ENCODE results near the gene PRKN.

Gene PRKN

GRCh38 chr6:162364488-162364887 is 363.1 kb downstream of the PRKN start:
- H3K9me3 ChIP-seq (ENCODE audit: control insufficient read depth in 2 of 2, low read length in 2 of 2): no peaks in the 10 kb centered on the region
- no peak overlapping the region for H3K4me3 ChIP-seq (ENCODE audit: low read length in 2 of 2)
- no peak overlapping the region for H3K27ac ChIP-seq (ENCODE audit: low read length)
- no peaks in the 10 kb centered on the region for H3K27me3 ChIP-seq (ENCODE audit: control insufficient read depth in 1 of 2, insufficient read depth in 2 of 2, low read length in 2 of 2)
- no peaks in the 10 kb centered on the region for H3K4me1 ChIP-seq (ENCODE audit: control insufficient read depth, insufficient read depth, low read length)
- H3K9ac ChIP-seq (ENCODE audit: low read length in 2 of 2): no peak overlapping the region
- no peaks in the 10 kb centered on the region for H3K36me3 ChIP-seq (ENCODE audit: control insufficient read depth in 2 of 2, insufficient read depth in 2 of 2, low read length in 2 of 2)

DNA sequence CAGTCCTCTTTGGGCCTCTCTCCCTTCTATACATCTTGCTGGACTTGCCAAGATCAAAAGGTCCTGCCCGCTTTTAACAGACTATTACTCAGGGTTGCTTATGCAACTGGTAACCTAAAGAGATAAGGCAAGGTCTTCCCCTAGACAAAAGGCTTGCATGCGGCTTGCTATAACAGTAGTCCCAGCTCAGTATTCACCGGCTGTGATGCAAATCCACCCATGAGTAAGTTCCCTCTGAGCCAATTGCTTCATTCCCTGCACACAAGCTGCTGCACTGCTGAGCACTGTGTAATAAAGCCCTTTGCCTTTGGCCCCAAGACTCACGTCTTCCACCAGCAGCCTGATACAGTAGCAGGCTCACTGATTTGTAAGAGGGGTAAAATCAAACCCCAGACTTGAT is 363.8 kb downstream of the PRKN start:
- no peak overlapping the region for H3K9ac ChIP-seq (ENCODE audit: low read length in 2 of 2)
- no peak overlapping the region for H3K27ac ChIP-seq (ENCODE audit: low read length)
- no peak overlapping the region for H3K4me3 ChIP-seq (ENCODE audit: low read length in 2 of 2)
- H3K27me3 ChIP-seq (ENCODE audit: control insufficient read depth in 1 of 2, insufficient read depth in 2 of 2, low read length in 2 of 2): no peaks in the 10 kb centered on the region
- no peaks in the 10 kb centered on the region for H3K9me3 ChIP-seq (ENCODE audit: control insufficient read depth in 2 of 2, low read length in 2 of 2)
- no peaks in the 10 kb centered on the region for H3K4me1 ChIP-seq (ENCODE audit: control insufficient read depth, insufficient read depth, low read length)
- no peaks in the 10 kb centered on the region for H3K36me3 ChIP-seq (ENCODE audit: control insufficient read depth in 2 of 2, insufficient read depth in 2 of 2, low read length in 2 of 2)

DNA sequence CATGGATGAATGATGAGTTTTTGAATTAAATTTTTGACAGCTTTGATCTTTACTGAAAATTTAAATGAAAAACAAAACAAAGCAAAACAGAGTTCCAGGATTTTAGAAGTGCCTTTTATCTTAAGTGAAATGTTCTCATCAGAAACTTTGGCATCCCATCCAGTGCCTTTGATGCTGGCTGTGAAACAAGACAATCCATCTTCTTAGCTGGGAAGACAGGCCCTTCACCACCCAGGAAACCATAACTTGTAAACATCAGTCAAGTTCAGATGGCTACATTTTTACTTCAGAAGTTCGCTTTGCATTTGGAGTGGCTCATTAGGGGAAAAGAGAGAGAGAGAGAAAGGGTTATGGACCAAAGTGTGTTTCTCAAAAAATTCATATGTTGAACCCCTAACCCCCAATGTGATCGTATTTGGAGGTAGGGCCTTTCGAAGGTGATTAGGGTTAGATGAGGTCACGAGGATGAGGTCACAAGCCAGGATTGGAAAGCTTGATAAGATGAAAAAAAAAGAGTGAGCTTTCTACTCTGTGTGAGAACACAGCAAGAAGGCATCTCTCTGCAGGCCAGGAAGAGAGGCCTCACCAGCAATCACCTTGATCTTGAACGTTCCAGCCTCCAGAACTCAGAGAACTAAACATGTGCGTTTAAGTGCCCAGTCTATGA is 366.5 kb downstream of the PRKN start:
- H3K27ac ChIP-seq (ENCODE audit: low read length): no peak overlapping the region
- H3K4me3 ChIP-seq (ENCODE audit: low read length in 2 of 2): no peak overlapping the region
- H3K36me3 ChIP-seq (ENCODE audit: control insufficient read depth in 2 of 2, insufficient read depth in 2 of 2, low read length in 2 of 2): no peaks in the 10 kb centered on the region
- no peak overlapping the region for H3K9ac ChIP-seq (ENCODE audit: low read length in 2 of 2)
- no peaks in the 10 kb centered on the region for H3K4me1 ChIP-seq (ENCODE audit: control insufficient read depth, insufficient read depth, low read length)
- no peaks in the 10 kb centered on the region for H3K9me3 ChIP-seq (ENCODE audit: control insufficient read depth in 2 of 2, low read length in 2 of 2)
- H3K27me3 ChIP-seq (ENCODE audit: control insufficient read depth in 1 of 2, insufficient read depth in 2 of 2, low read length in 2 of 2): no peaks in the 10 kb centered on the region

- Histone ChIP-seq H3K27ac (ENCODE audit: low read length) (no peak overlapping the region), H3K9me3 (ENCODE audit: control insufficient read depth in 2 of 2, low read length in 2 of 2) (no peaks in the 10 kb centered on the region), H3K4me1 (ENCODE audit: control insufficient read depth, insufficient read depth, low read length) (no peaks in the 10 kb centered on the region), H3K27me3 (ENCODE audit: control insufficient read depth in 1 of 2, insufficient read depth in 2 of 2, low read length in 2 of 2) (no peaks in the 10 kb centered on the region), H3K4me3 (ENCODE audit: low read length in 2 of 2) (no peak overlapping the region), H3K9ac (ENCODE audit: low read length in 2 of 2) (no peak overlapping the region), H3K36me3 (ENCODE audit: control insufficient read depth in 2 of 2, insufficient read depth in 2 of 2, low read length in 2 of 2) (no peaks in the 10 kb centered on the region)
These were observed 368.9 kb downstream of the PRKN start for GRCh38 chr6:162358625-162359024.

DNA sequence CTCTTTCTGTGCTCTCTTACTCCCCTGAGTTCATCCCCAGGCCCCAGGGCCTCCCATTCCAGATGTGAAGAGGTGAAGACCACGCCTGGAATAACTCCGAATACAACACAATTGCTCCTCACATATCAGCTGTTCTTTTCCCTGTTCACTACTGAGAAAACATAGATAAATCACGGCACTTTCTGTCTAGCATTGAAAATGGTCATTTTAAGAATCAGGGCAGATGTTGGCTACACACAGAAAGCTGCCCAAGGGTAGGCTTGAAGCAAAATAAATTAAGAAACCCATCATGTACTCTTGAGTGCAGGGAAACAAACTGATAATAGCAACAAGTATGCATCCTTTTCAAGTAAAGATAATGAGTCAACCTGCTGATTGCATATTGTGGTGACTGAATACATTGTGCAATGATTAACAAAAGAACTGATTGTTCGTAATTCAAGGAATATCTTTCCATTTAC is 382.5 kb downstream of the PRKN start:
- Histone ChIP-seq H3K27ac (ENCODE audit: low read length) (no peak overlapping the region), H3K9ac (ENCODE audit: low read length in 2 of 2) (no peak overlapping the region), H3K4me1 (ENCODE audit: control insufficient read depth, insufficient read depth, low read length) (no peaks in the 10 kb centered on the region), H3K9me3 (ENCODE audit: control insufficient read depth in 2 of 2, low read length in 2 of 2) (no peaks in the 10 kb centered on the region), H3K4me3 (ENCODE audit: low read length in 2 of 2) (no peak overlapping the region), H3K36me3 (ENCODE audit: control insufficient read depth in 2 of 2, insufficient read depth in 2 of 2, low read length in 2 of 2) (no peaks in the 10 kb centered on the region), H3K27me3 (ENCODE audit: control insufficient read depth in 1 of 2, insufficient read depth in 2 of 2, low read length in 2 of 2) (no peaks in the 10 kb centered on the region)

DNA sequence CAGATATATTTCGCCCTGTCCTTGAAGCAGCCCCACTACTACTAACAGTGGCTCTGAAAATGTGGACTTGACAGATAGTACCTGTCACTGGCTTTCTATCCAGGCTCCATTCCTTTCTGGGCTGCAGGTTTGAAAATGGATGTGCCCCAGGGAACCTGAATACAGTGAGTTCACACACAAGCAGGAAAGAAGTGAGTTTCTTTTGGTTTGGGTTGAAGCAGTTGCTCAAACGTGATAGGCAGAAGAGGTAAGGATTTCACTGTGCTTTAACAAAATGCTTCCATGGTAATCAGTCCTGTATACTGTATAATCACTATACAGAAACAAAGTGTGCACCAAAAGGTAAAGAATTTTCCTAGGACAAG is 382.9 kb downstream of the PRKN start:
- no peaks in the 10 kb centered on the region for H3K36me3 ChIP-seq (ENCODE audit: control insufficient read depth in 2 of 2, insufficient read depth in 2 of 2, low read length in 2 of 2)
- H3K27me3 ChIP-seq (ENCODE audit: control insufficient read depth in 1 of 2, insufficient read depth in 2 of 2, low read length in 2 of 2): no peaks in the 10 kb centered on the region
- no peaks in the 10 kb centered on the region for H3K4me1 ChIP-seq (ENCODE audit: control insufficient read depth, insufficient read depth, low read length)
- no peak overlapping the region for H3K9ac ChIP-seq (ENCODE audit: low read length in 2 of 2)
- no peak overlapping the region for H3K4me3 ChIP-seq (ENCODE audit: low read length in 2 of 2)
- no peaks in the 10 kb centered on the region for H3K9me3 ChIP-seq (ENCODE audit: control insufficient read depth in 2 of 2, low read length in 2 of 2)
- no peak overlapping the region for H3K27ac ChIP-seq (ENCODE audit: low read length)

GRCh38 chr6:162343936-162344645 is 383.5 kb downstream of the PRKN start:
- Histone ChIP-seq H3K9ac (ENCODE audit: low read length in 2 of 2) (no peak overlapping the region), H3K27me3 (ENCODE audit: control insufficient read depth in 1 of 2, insufficient read depth in 2 of 2, low read length in 2 of 2) (no peaks in the 10 kb centered on the region), H3K4me1 (ENCODE audit: control insufficient read depth, insufficient read depth, low read length) (no peaks in the 10 kb centered on the region), H3K4me3 (ENCODE audit: low read length in 2 of 2) (no peak overlapping the region), H3K27ac (ENCODE audit: low read length) (no peak overlapping the region), H3K36me3 (ENCODE audit: control insufficient read depth in 2 of 2, insufficient read depth in 2 of 2, low read length in 2 of 2) (no peaks in the 10 kb centered on the region), H3K9me3 (ENCODE audit: control insufficient read depth in 2 of 2, low read length in 2 of 2) (no peaks in the 10 kb centered on the region)

DNA sequence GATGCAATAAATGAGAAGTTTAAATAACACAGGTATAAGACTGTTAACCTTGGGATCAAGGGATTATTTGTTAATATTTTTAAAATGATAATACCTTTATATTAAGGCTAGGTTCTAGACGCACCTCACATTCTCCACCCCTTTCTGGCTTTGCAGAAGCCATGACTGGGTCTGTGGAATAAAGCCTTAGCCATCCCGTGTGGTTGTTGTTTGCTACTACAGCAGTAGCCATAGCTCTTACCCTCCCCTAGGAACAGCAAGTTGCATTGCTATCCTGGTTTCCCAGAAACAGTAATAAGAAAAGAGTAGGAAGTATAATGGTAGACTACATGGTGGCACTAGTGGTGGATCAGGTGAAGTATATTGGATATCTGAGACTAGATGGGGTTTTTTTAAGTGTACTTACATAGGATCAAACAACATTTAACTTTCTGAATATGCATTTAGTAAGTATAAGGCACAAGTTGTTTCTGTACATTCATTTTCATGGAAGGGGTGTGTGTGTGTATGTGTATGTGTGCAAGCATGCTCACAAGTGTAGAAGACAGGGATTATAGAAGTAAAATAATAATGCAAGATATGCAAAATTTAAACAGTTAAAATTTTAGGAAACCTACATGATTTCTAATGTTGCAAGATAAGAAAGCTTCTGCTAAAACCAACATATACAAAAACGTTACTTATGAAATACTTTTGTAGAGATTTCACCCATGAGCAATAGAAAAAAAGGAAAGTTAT is 384.2 kb downstream of the PRKN start:
- Histone ChIP-seq H3K36me3 (ENCODE audit: control insufficient read depth in 2 of 2, insufficient read depth in 2 of 2, low read length in 2 of 2) (no peaks in the 10 kb centered on the region), H3K9me3 (ENCODE audit: control insufficient read depth in 2 of 2, low read length in 2 of 2) (no peaks in the 10 kb centered on the region), H3K27me3 (ENCODE audit: control insufficient read depth in 1 of 2, insufficient read depth in 2 of 2, low read length in 2 of 2) (no peaks in the 10 kb centered on the region), H3K4me3 (ENCODE audit: low read length in 2 of 2) (no peak overlapping the region), H3K9ac (ENCODE audit: low read length in 2 of 2) (no peak overlapping the region), H3K4me1 (ENCODE audit: control insufficient read depth, insufficient read depth, low read length) (no peaks in the 10 kb centered on the region), H3K27ac (ENCODE audit: low read length) (no peak overlapping the region)

GRCh38 chr6:162337412-162337811 is 390.2 kb downstream of the PRKN start:
- Histone ChIP-seq H3K9ac (ENCODE audit: low read length in 2 of 2) (no peak overlapping the region), H3K9me3 (ENCODE audit: control insufficient read depth in 2 of 2, low read length in 2 of 2) (no peaks in the 10 kb centered on the region), H3K4me1 (ENCODE audit: control insufficient read depth, insufficient read depth, low read length) (no peaks in the 10 kb centered on the region), H3K27me3 (ENCODE audit: control insufficient read depth in 1 of 2, insufficient read depth in 2 of 2, low read length in 2 of 2) (no peaks in the 10 kb centered on the region), H3K27ac (ENCODE audit: low read length) (no peak overlapping the region), H3K4me3 (ENCODE audit: low read length in 2 of 2) (no peak overlapping the region), H3K36me3 (ENCODE audit: control insufficient read depth in 2 of 2, insufficient read depth in 2 of 2, low read length in 2 of 2) (no peaks in the 10 kb centered on the region)

DNA sequence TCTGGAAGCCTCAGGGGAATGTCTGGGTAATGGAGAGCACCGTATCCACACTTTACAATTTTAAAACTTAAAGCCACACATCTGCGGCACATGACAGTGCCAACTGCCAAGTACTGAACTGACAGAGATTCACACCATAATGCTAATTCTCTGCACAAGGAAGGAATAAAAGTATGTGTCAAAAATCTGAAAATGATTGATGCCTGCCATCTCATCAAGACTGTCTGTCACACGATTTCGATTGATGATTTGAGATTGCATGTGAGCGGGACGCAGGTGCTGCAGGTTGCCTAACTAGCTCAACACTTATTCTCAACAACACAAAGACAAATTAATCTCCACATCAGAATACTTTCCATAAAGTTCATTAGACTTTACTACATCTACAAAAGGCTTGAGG is 391.2 kb downstream of the PRKN start:
- no peaks in the 10 kb centered on the region for H3K27me3 ChIP-seq (ENCODE audit: control insufficient read depth in 1 of 2, insufficient read depth in 2 of 2, low read length in 2 of 2)
- H3K9me3 ChIP-seq (ENCODE audit: control insufficient read depth in 2 of 2, low read length in 2 of 2): no peaks in the 10 kb centered on the region
- no peak overlapping the region for H3K9ac ChIP-seq (ENCODE audit: low read length in 2 of 2)
- no peaks in the 10 kb centered on the region for H3K36me3 ChIP-seq (ENCODE audit: control insufficient read depth in 2 of 2, insufficient read depth in 2 of 2, low read length in 2 of 2)
- H3K27ac ChIP-seq (ENCODE audit: low read length): no peak overlapping the region
- H3K4me1 ChIP-seq (ENCODE audit: control insufficient read depth, insufficient read depth, low read length): no peaks in the 10 kb centered on the region
- no peak overlapping the region for H3K4me3 ChIP-seq (ENCODE audit: low read length in 2 of 2)

DNA sequence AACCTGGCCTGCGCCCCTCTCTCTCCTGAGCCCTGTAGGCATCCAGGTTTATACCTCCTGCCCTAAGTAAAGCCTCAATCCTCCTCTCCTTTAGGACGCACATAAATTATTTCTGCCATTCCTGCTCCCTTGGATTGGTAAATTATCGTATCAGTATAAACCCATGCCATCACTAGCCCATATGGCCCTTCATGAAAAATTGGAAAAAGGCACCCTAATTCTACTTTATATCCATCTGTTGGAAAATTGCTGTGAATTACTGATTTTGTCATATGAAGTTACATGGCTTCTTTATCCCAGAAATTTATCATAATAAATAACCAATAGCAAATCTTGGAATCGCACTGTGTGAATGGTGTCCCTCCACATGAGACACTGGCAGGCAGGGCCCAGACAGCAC is 395.2 kb downstream of the PRKN start:
- no peak overlapping the region for H3K9ac ChIP-seq (ENCODE audit: low read length in 2 of 2)

More for the DNA sequence above, 395.2 kb downstream of the PRKN start:
- Histone ChIP-seq H3K36me3 (ENCODE audit: control insufficient read depth in 2 of 2, insufficient read depth in 2 of 2, low read length in 2 of 2) (no peaks in the 10 kb centered on the region), H3K27me3 (ENCODE audit: control insufficient read depth in 1 of 2, insufficient read depth in 2 of 2, low read length in 2 of 2) (no peaks in the 10 kb centered on the region), H3K27ac (ENCODE audit: low read length) (no peak overlapping the region), H3K4me3 (ENCODE audit: low read length in 2 of 2) (no peak overlapping the region), H3K4me1 (ENCODE audit: control insufficient read depth, insufficient read depth, low read length) (no peaks in the 10 kb centered on the region), H3K9me3 (ENCODE audit: control insufficient read depth in 2 of 2, low read length in 2 of 2) (no peaks in the 10 kb centered on the region)
